HG02870 (cell line): Measurements from ENCODE around the gene ZNF319.

Source experiments
- ATAC-seq: cut with Tn5 transposase; IDR thresholded peaks from one replicate; pipeline ENCODE4 v1.9.1; 2021; ENCODE audit warnings: mild to moderate bottlenecking, moderate library complexity; ENCODE audit not compliant: unreplicated experiment

Gene ZNF319

GRCh38 chr16:57957673-57958392 lies 42.6 kb downstream of the ZNF319 start:
- ATAC-seq, result no peak

GRCh38 chr16:57956924-57957672 lies 43.4 kb downstream of the ZNF319 start:
- no peak for ATAC-seq

GRCh38 chr16:57956270-57956808 lies 44.1 kb downstream of the ZNF319 start:
- no peak for ATAC-seq

DNA sequence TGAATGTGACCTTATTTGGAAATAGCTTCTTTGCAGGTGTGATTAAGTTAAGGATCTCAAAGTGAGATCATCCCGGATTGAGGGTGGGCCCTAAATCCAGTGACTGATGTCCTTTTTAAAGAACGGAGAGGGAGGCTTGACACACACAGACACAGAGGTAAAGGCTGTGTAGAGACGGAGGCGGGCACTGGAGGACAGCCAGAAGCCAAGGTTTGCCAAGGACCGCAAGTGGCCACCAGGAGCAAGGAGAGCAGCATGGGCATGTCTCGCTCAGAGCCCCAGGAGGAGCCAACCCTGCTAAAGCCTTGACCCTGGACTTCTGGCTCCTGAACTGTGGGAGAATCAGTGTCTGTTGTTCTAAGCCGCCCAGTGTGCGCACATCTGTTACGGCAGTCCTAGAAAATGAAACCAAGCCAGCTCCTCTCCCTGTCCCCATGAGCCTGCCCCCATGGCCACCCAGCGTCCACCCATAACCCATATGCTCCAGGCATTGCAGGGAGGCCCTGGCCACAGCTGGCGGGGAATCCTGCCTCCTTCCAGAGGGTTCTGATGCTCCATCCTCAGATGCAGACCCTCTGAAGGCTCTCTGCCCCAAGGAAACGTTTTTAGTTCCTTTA lies 44.8 kb downstream of the ZNF319 start:
- no peak for ATAC-seq

DNA sequence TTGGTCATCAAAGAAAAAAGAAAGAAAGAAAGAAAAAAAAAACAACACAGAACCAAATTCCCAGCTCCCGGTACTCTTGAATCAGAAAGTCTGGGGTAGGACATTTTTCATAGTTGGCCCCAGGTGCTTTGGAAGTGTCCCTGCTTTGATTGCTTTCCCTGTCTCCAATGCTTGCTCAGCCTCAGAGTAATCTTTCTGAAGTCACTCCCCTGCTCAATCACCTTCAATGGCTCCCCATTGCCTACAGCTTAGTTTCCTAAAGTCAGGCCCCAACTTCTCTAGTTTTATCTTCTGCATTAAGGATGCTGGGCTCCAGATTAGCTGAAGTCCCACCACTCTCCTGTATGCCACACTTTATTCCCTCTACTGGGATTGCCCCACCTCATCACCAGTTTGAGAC lies 46.6 kb downstream of the ZNF319 start:
- ATAC-seq, result no peak

GRCh38 chr16:57952909-57953308 lies 47.6 kb downstream of the ZNF319 start:
- no peak for ATAC-seq

DNA sequence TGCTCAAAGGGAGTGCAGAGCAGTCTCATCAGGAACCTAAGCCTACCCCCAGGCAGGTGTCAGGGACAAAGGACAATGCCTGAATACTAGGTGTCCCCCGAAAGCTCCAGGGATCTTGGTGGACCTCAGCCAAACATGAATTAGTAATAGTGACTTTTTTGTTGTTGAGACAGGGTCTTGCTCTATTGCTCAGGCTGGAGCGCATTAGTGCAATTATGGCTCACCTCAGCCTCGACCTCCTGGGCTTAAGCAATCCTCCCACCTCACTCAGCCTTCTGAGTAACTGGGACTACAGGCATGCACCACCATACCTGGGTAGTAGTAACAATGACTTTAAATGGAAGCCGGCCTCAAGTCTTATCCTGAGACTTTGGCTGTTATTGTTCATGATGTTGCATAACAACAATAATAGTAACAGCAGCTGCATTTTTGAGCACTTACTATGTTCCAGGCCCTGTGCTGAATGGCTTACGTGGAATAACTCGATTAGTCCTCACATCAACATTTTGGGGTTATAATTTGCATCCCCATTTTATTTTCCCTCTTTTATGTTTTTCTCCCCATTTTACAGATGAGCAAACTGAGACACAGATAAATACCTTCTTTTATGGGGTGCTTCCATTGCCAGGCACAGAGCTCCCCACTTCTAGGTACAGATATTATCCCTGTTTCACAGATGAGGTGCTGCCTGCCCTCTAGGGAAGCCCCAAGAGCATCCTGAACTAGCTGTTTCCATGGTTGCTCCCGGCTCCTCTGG lies 49.1 kb downstream of the ZNF319 start:
- ATAC-seq, result no peak

DNA sequence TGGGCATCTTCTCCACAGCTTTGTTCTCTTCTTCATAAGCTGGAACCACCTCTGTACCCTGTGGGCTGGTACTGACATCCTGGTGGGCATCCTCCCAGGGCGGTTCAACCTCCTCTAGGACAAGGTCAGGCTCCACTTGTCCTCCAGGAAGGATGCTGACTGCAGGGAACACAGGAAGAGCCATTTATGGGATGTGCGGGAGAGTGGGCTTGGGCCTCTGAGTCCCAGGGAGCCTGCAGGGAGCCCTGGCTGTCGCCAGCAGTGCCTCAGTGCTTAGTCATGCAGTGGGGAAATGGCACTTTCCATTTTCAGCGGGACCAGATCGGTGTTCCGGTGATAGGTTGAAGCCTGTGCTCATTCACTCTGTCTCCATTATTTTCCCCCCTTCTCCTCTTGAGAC lies 50.1 kb downstream of the ZNF319 start:
- no peak for ATAC-seq

- no peak for ATAC-seq
Measured at GRCh38 chr16:57949595-57950238, 50.8 kb downstream of the ZNF319 start.

- ATAC-seq, result no peak
Measured at GRCh38 chr16:57949013-57949412, 51.5 kb downstream of the ZNF319 start.

GRCh38 chr16:57948027-57948426 lies 52.4 kb downstream of the ZNF319 start:
- no peak for ATAC-seq

DNA sequence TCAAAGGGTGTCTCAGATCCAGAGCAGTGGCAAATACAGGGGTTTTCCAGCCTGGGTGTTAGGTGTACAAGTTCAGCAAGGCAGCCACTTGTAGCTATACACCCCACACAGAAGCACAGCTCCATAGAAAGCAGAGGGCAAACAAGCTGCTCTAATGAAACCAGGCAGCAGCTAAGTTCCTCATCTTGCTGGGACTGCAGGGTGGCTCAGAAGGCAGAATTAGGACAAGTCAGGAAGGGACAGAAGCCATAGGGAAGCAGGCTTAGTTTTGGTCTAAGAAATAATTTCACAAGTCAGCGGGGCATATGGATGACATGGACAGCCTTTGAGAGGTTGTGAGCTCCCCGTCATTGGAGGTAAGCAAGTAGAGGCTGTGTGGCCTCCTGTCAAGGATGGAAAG lies 53.2 kb downstream of the ZNF319 start:
- no peak for ATAC-seq

GRCh38 chr16:57946181-57946801 lies 54.2 kb downstream of the ZNF319 start:
- ATAC-seq, result no peak

DNA sequence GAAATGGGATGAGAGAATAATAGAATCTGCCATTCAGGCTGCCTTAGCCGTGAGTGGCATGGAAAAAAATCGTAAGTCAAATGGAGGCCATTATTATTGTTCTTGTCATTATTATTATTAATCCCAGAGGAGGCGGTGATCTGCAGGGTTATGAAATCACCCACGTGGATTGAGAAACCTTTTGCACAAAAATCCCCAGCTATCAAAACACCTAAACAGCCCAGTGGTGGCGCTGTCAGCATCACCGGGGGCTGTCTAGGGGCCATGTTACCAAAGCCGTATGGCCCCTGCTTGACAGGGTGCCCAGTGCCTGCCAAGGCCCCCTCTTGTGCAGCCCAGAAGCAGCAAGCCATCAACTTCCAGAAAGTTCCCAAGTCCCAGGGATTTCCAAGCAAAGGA lies 54.7 kb downstream of the ZNF319 start:
- no peak for ATAC-seq

GRCh38 chr16:57944970-57945739 lies 55.3 kb downstream of the ZNF319 start:
- ATAC-seq, result no peak
